SW 1271 (cell line): ENCODE measurements around the gene SLC1A5.
"Not testable (repeated sequence)": the region's sequence is repeated elsewhere in the genome, so short reads cannot be mapped to it uniquely, and the experiment has no call there.

Source experiments
- DNase-seq, 2 experiments: peaks; one replicate each; lab custom pipeline; 2025; lab: John Stamatoyannopoulos, UW

The SLC1A5 gene

GRCh38 chr19:46788262-46788967 lies at the start of gene SLC1A5:
SLC1A5 (minus strand) TSS chr19:46788594; CDS start chr19:46787965, 629 bp downstream.
- DNase-seq, result peak; percentile 78 to 93

GRCh38 chr19:46838160-46838559 lies 49.8 kb upstream of the SLC1A5 start:
- no peak for DNase-seq

GRCh38 chr19:46834984-46835383 lies 46.6 kb upstream of the SLC1A5 start:
- no peak for DNase-seq

- DNase-seq, result no peak
Measured at GRCh38 chr19:46834121-46834520, 45.7 kb upstream of the SLC1A5 start.

GRCh38 chr19:46830864-46831263 lies 42.5 kb upstream of the SLC1A5 start:
- no peak for DNase-seq

- DNase-seq, result no peak
Measured at GRCh38 chr19:46828484-46828883, 40.1 kb upstream of the SLC1A5 start.

GRCh38 chr19:46825731-46826055 lies 37.3 kb upstream of the SLC1A5 start:
- DNase-seq, result no peak

- DNase-seq, result no peak
Measured at GRCh38 chr19:46824890-46825730, 36.7 kb upstream of the SLC1A5 start.

- no peak for DNase-seq
Measured at GRCh38 chr19:46823049-46823448, 34.7 kb upstream of the SLC1A5 start.

GRCh38 chr19:46822410-46822787 lies 34.0 kb upstream of the SLC1A5 start:
- not testable (repeated sequence) for DNase-seq

- DNase-seq, result no peak
Measured at GRCh38 chr19:46821512-46822409, 33.4 kb upstream of the SLC1A5 start.

- no peak for DNase-seq
Measured at GRCh38 chr19:46818812-46819211, 30.4 kb upstream of the SLC1A5 start.

- DNase-seq, result no peak
Measured at GRCh38 chr19:46815833-46816627, 27.6 kb upstream of the SLC1A5 start.

- DNase-seq, result no peak
Measured at GRCh38 chr19:46813839-46814358, 25.5 kb upstream of the SLC1A5 start.

- no peak for DNase-seq
Measured at GRCh38 chr19:46812977-46813838, 24.8 kb upstream of the SLC1A5 start.

- no peak for DNase-seq
Measured at GRCh38 chr19:46809534-46810272, 21.3 kb upstream of the SLC1A5 start.

GRCh38 chr19:46806656-46807055 lies 18.3 kb upstream of the SLC1A5 start:
- DNase-seq, result no peak

- DNase-seq, result not testable (repeated sequence)
Measured at GRCh38 chr19:46804432-46804831, 16.0 kb upstream of the SLC1A5 start.

GRCh38 chr19:46803555-46803954 lies 15.2 kb upstream of the SLC1A5 start:
- DNase-seq, result no peak

- DNase-seq, result no peak
Measured at GRCh38 chr19:46802152-46802551, 13.8 kb upstream of the SLC1A5 start.
